Brain microvascular endothelial cell (primary cell): ENCODE data around the gene HK1.
"Not testable (repeated sequence)": the region's sequence is repeated elsewhere in the genome, so short reads cannot be mapped to it uniquely, and the experiment has no call there.

ENCODE experiments used
- DNase-seq: peaks from one replicate; pipeline ENCODE4 v3.0.0-alpha.2; 2020
- H3K27ac ChIP-seq: fragments of 250-450 bp; sonication (Bioruptor Pico); 2 replicates; pipeline ENCODE4 v1.5.1; 2020; ENCODE audit warnings: mild to moderate bottlenecking, moderate library complexity
- H3K27me3 ChIP-seq: fragments of 250-450 bp; sonication (Bioruptor Pico); replicated peaks from 2 replicates; pipeline ENCODE4 v1.5.1; 2020; ENCODE audit warnings: mild to moderate bottlenecking
- H3K36me3 ChIP-seq: fragments of 250-450 bp; sonication (Bioruptor Pico); replicated peaks from 2 replicates; pipeline ENCODE4 v1.5.1; 2020; ENCODE audit warnings: mild to moderate bottlenecking
- H3K4me3 ChIP-seq: 2 replicates; pipeline ENCODE4 v1.5.1; 2011; ENCODE audit warnings: low read depth, mild to moderate bottlenecking, control low read depth, low read length, moderate library complexity
- in situ Hi-C: cut with HindIII; loops from 2 replicates; pipeline ENCODE4 v1.10.0; 2017; ENCODE audit warnings: low sequenced_read_pairs, low pct_ligation_motif_present
- TF ChIP-seq, protein P1 (sequence below): IDR thresholded peaks from 2 replicates; pipeline ENCODE4 v1.5.1; 2011; ENCODE audit warnings: low read depth, mild to moderate bottlenecking, moderate library complexity, low read length, control low read depth, inconsistent platforms; ENCODE audit errors: missing control alignments

Gene HK1

DNA sequence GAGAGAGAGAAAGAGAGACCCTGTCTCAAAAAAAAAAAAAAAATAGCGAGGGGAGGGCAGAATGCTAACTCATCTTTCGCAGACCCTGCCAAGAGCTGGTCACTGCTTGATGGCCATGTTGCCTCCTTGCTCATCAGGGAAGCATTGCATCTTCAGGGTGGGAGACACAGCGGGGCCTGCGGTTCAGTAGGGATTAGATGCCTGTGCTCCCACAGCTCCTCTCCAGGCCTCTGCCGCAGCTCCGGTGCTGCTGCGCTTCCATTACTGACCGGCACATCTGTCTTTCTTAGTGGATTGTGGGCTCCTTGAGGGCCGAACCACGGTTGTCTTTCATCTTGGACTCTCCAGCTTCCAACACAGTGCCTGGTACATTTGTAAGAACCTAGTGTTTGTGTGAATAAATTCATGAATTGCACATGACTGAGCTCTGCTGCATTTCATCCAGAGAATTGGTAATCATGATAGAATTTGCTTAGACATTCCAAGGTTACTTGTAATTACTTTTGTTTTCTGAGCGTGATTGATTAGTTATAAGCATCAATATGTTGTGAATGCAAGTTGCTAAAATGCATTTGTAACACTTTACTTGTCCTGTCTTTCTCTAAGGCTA lies 16.8 kb downstream of the HK1 start:
- H3K27ac ChIP-seq = no peak overlapping the region
- peaks cover 2% of the 10 kb centered on the region for H3K27me3 ChIP-seq
- no peak overlapping the region for H3K4me3 ChIP-seq
- DNase-seq = no peak
- TF ChIP-seq, protein P1, sequence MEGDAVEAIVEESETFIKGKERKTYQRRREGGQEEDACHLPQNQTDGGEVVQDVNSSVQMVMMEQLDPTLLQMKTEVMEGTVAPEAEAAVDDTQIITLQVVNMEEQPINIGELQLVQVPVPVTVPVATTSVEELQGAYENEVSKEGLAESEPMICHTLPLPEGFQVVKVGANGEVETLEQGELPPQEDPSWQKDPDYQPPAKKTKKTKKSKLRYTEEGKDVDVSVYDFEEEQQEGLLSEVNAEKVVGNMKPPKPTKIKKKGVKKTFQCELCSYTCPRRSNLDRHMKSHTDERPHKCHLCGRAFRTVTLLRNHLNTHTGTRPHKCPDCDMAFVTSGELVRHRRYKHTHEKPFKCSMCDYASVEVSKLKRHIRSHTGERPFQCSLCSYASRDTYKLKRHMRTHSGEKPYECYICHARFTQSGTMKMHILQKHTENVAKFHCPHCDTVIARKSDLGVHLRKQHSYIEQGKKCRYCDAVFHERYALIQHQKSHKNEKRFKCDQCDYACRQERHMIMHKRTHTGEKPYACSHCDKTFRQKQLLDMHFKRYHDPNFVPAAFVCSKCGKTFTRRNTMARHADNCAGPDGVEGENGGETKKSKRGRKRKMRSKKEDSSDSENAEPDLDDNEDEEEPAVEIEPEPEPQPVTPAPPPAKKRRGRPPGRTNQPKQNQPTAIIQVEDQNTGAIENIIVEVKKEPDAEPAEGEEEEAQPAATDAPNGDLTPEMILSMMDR = no peak
- in situ Hi-C loops = no loop called here
- no peaks in the 10 kb centered on the region for H3K36me3 ChIP-seq

DNA sequence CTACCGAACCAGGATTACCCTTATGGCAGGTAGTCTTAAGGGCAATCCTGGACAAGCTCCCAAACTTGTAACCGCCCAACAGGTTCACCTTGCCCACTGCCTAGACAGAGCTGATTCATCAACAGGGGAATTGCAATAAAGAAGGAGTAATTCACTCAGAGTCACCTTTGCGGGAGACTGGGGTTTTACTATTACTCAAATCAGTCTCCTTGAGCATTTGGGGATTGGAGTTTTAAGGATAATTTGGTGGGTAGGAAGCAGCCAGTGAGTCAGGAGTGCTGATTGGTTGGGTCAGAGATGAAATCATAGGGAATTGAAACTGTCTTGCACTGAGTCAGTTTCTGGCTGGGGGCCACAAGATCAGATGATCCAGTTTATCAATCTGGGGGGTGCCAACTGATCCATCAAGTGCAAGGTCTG lies 25.3 kb downstream of the HK1 start:
- DNase-seq = peak; percentile 44
- Histone ChIP-seq H3K36me3 (no peaks in the 10 kb centered on the region), H3K27ac (no peak overlapping the region), H3K27me3 (no peaks in the 10 kb centered on the region), H3K4me3 (no peak overlapping the region)
- TF ChIP-seq, protein P1 = no peak
- in situ Hi-C loops = no loop called here

DNA sequence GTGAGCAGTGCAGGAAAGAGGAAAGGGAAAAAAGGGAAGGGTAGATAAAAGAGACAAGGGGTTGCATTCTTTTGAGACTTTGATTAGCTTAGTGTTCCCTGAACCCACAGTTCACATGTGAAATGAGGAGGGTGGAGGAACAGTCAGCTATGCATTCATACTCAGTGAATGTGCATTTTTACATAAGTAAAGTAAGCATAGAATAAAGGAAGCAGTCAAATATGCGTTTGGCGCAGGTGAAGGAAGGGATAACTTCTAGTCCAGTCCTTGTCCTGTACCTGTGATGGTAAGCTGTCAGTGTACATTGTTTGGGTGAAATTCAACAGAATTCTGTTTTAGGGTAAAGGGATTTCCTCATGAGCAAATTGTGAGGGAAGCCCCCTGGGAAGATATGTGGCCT lies 28.1 kb downstream of the HK1 start:
- no peak for DNase-seq
- no peaks in the 10 kb centered on the region for H3K36me3 ChIP-seq
- no peak overlapping the region for H3K27ac ChIP-seq
- in situ Hi-C loops = no loop called here
- TF ChIP-seq, protein P1 = no peak
- H3K27me3 ChIP-seq = no peaks in the 10 kb centered on the region
- H3K4me3 ChIP-seq = no peak overlapping the region

DNA sequence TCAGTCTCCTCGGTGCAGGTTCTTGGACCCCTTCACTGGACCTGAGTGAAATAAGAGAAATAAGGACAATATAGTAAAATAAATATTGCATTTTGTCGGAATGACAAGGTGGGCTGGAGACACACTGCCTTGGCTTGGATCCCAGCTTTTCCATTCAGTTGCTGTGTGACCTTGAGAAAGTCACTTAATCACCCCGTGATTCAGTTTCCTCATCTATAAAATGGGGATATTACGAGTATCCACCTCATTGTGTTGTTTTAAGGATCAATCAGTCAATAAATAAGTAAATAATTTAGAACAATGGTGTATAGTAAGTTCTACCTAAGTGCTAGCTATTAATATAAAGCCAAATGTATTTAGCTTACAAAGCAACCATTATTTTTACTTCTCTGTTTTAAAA lies 29.1 kb downstream of the HK1 start:
- Histone ChIP-seq H3K27me3 (no peaks in the 10 kb centered on the region), H3K36me3 (no peaks in the 10 kb centered on the region), H3K4me3 (no peak overlapping the region), H3K27ac (no peak overlapping the region)
- TF ChIP-seq, protein P1 = no peak
- in situ Hi-C loops = no loop called here
- no peak for DNase-seq

DNA sequence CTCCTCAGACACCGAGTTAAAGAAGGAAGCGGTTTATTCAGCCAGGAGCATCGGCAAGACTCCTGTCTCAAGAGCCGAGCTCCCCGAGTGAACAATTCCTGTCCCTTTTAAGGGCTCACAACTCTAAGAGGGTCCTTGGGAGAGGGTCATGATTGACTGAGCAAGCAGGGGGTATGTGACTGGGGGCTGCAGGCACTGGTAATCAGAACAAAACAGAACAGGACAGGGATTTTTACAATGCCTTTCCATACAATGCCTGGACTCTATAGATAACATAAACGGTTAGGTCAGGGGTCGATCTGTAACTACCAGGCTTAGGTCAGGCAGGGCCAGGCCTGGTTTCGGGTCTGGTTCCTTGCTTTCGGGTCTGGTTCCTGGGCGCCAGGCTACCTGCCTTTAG lies 30.0 kb downstream of the HK1 start:
- H3K27me3 ChIP-seq, H3K4me3 ChIP-seq, in situ Hi-C loops, H3K36me3 ChIP-seq, DNase-seq, H3K27ac ChIP-seq: not testable (repeated sequence)

DNA sequence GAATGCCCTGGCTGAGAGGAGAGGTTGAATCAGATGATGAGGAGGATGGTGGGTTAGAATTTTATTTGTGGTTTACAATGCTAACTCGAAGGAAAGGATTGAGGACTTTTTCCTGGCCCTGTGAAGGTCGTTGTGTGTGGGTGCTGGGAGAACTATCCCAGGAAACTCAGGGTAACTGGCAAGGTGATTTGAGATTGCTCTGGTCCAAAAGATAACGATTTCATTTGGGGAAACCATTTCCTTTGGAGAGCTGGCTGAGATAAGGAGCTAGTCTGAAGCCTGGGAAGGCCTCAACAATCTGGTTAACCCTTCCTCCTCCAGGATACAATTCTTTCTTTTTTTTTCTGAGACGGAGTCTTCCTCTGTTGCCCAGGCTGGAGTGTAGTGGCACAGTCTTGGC lies 33.0 kb downstream of the HK1 start:
- no peak overlapping the region for H3K27ac ChIP-seq
- H3K36me3 ChIP-seq = no peaks in the 10 kb centered on the region
- no peak overlapping the region for H3K4me3 ChIP-seq
- in situ Hi-C loops = no loop called here
- H3K27me3 ChIP-seq = no peaks in the 10 kb centered on the region
- DNase-seq = no peak
- TF ChIP-seq, protein P1 = no peak
